Upper lobe of left lung (tissue), 6 donors: ENCODE measurements around the gene DYRK1A. TPM values are rescaled to one million over a fixed set of nuclear protein-coding genes. Genes with fewer than 3 reads are reported as not detected.

ENCODE experiments used
- ATAC-seq, 2 donors: fragments of 200-7000 bp; cut with Tn5 transposase; one replicate each; pipeline ENCODE4 v1.9.1; 2022; ENCODE audit warnings: mild to moderate bottlenecking in 2 of 2, moderate library complexity in 2 of 2; ENCODE audit not compliant: low FRiP score in 2 of 2
- DNase-seq, 2 donors: peaks; one replicate each; pipeline ENCODE4 v3.0.0-alpha.2; 2019 to 2020
- H3K27ac ChIP-seq, 4 donors: fragments of 200-600 bp; sonication (generic); one replicate each; pipeline ENCODE4 v1.5.1; 2016 to 2019
- H3K27me3 ChIP-seq, 4 donors: fragments of 200-600 bp; sonication (generic); one replicate each; pipeline ENCODE4 v1.5.1; 2017 to 2019
- H3K36me3 ChIP-seq, 4 donors: fragments of 200-600 bp; sonication (generic); one replicate each; pipeline ENCODE4 v1.5.1; 2016 to 2019
- H3K4me1 ChIP-seq, 4 donors: fragments of 200-600 bp; sonication (generic); one replicate each; pipeline ENCODE4 v1.5.1; 2018 to 2019
- H3K4me3 ChIP-seq, 4 donors: fragments of 200-600 bp; sonication (generic); one replicate each; pipeline ENCODE4 v1.5.1; 2017 to 2019; ENCODE audit warnings: mild to moderate bottlenecking in 2 of 4, moderate library complexity in 1 of 4
- H3K9me3 ChIP-seq, 4 donors: fragments of 200-600 bp; sonication (generic); one replicate each; pipeline ENCODE4 v1.5.1; 2018 to 2019
- EP300 ChIP-seq, 4 donors: sonication (generic); formaldehyde crosslinking; IDR thresholded peaks; one replicate each; pipeline ENCODE4 v1.5.1; 2017; ENCODE audit warnings: antibody characterized with exemption in 4 of 4, control low read depth in 2 of 4
- POLR2A ChIP-seq, 4 donors: fragments of 450-650 bp; IDR thresholded peaks; one replicate each; pipeline ENCODE4 v1.5.1; 2016 to 2017; ENCODE audit warnings: antibody characterized with exemption in 4 of 4, mild to moderate bottlenecking in 2 of 4
- POLR2AphosphoS5 ChIP-seq, 2 donors: sonication (generic); formaldehyde crosslinking; IDR thresholded peaks; one replicate each; pipeline ENCODE4 v1.5.1; 2017; ENCODE audit warnings: antibody characterized with exemption in 2 of 2
- WGBS, 2 donors: methylation state at CpG; one replicate each; pipeline ENCODE4 v1.1.5; 2017 to 2018; 5-methylcytosine and 5-hydroxymethylcytosine counted together
- total RNA-seq, 6 donors: library from RNA; depleted of rRNA in 4 of 6; stranded (reverse); fragments of >200 nt in 4 of 6; gene quantifications; one replicate each; pipeline versions ENCODE4 v1.1.0 to v1.2.1, GENCODE V29; 2016 to 2021
- TF ChIP-seq, protein P1 (sequence below), 6 experiments: fragments of 450-650 bp in 4 of 6; fragments of 200-600 bp in 2 of 6; sonication (generic) in 2 of 6; IDR thresholded peaks; one replicate each; pipeline ENCODE4 v1.5.1; 2016 to 2019; ENCODE audit warnings: antibody characterized with exemption in 6 of 6
- donor health status: DM: no; HTN: no; CAD: no; lungs with moderate emphysema.
- donor health status: DM: no; HTN: yes; CAD: no; lungs with severe emphysema.

Gene DYRK1A
- total RNA-seq, 6 donors from 2014 or later, result 64.1 to 116 (median 83.2) TPM

DNA sequence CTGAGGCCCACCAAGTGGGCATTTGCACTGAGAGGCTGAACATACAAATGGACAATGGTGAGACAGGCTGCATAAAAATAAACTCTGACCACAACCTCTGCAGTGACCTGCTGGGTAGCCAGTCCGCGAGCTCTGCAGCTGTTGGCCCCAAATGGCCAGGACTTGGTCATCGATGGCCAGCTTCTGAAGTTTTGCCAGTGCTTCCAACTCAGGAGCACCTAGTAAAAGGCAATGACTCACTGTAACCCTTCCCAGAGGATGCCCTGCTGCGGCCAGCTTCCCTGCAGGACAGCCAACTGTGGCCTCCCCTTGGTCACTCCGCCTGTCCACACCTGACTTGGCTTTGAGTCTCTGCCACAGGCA lies 185.4 kb downstream of the DYRK1A start:
- no peaks in the 10 kb centered on the region for H3K36me3 ChIP-seq

DNA sequence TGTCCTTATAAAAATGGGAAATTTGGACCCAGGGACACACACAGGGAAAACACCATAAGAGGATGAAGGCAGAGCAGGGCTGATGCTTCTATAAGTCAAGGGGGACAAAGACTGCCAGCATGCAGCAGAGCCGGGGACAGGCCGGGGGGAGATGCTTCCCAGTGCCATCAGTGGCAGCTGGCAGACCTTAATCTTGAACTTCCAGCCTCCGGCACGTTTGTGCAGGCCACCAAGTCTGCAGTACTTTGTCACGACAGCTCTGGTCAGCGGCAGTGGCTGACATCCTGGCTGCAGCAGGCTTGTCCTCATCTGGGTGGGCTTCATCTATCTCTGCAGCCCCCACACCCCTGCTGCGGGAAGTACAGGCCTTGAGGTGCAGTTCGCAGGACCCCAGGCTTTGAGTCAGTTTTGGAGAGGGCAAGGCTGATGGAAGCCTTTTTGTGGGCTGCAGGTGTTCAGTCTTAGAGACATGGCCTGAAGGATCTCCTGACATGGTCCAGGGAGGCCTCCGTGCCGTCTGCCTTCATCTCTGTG lies 186.0 kb downstream of the DYRK1A start:
- 94 to 95% methylated on average over 6 to 10 of the region's 10 CpGs for WGBS, 2 donors
- Histone ChIP-seq H3K27ac (no peak overlapping the region), H3K27me3 (no peaks in the 10 kb centered on the region), H3K9me3 (no peaks in the 10 kb centered on the region), H3K36me3 (no peaks in the 10 kb centered on the region), H3K4me1 (peaks cover under 1 to 14% (median 9%) of the 10 kb centered on the region in 4 donors), H3K4me3 (no peak overlapping the region)
- ATAC-seq (no peak), DNase-seq (no peak)
- no peak for TF ChIP-seq POLR2AphosphoS5 (IDR thresholded peaks at IDR 0.05)
- TF ChIP-seq POLR2A (IDR thresholded peaks at IDR 0.05), result no peak
- no peak for TF ChIP-seq EP300 (IDR thresholded peaks at IDR 0.05)
- TF ChIP-seq, protein P1, sequence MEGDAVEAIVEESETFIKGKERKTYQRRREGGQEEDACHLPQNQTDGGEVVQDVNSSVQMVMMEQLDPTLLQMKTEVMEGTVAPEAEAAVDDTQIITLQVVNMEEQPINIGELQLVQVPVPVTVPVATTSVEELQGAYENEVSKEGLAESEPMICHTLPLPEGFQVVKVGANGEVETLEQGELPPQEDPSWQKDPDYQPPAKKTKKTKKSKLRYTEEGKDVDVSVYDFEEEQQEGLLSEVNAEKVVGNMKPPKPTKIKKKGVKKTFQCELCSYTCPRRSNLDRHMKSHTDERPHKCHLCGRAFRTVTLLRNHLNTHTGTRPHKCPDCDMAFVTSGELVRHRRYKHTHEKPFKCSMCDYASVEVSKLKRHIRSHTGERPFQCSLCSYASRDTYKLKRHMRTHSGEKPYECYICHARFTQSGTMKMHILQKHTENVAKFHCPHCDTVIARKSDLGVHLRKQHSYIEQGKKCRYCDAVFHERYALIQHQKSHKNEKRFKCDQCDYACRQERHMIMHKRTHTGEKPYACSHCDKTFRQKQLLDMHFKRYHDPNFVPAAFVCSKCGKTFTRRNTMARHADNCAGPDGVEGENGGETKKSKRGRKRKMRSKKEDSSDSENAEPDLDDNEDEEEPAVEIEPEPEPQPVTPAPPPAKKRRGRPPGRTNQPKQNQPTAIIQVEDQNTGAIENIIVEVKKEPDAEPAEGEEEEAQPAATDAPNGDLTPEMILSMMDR (IDR thresholded peaks at IDR 0.05), result no peak

More for the DNA sequence above, 185.4 kb downstream of the DYRK1A start:
- H3K9me3 ChIP-seq, result no peaks in the 10 kb centered on the region
- ATAC-seq (no peak), DNase-seq (no peak)
- TF ChIP-seq, protein P1 (IDR thresholded peaks at IDR 0.05), result no peak
- TF ChIP-seq EP300 (IDR thresholded peaks at IDR 0.05) (no peak), POLR2A (IDR thresholded peaks at IDR 0.05) (no peak), POLR2AphosphoS5 (IDR thresholded peaks at IDR 0.05) (no peak)
- WGBS, 2 donors, result 85% methylated on average over 5 of the region's 5 CpGs; no CpG with 5 or more reads in 1 of the 2 donors
- H3K27ac ChIP-seq, result peak overlapping the region in 1 of 4 donors; percentile 30
- H3K4me1 ChIP-seq, result peaks cover 4 to 20% (median 15%) of the 10 kb centered on the region in 4 donors
- no peaks in the 10 kb centered on the region for H3K27me3 ChIP-seq
- H3K4me3 ChIP-seq, result no peak overlapping the region

DNA sequence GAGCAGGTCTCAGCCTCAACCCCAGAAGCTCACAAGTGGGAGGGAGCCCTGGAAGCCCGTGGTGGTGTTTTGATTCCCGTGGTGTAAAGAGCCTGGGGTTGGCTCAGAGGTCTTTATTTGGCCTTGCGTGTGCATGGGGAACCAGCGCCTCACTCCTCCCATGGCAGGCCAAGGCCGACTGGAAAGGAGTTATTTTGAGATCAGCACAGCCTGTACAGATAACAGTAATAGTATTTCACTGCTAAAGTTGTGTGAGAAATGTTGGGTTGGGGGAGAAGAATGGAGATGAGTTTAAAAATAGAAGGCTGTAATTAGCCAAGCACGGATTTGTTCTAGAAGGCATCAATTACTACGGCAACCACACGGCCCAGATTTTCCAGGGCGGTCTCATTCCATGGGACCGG lies 186.5 kb downstream of the DYRK1A start:
- Histone ChIP-seq H3K4me3 (no peak overlapping the region), H3K36me3 (no peaks in the 10 kb centered on the region), H3K4me1 (peaks cover 0 to 14% (median 8%) of the 10 kb centered on the region in 4 donors), H3K27ac (no peak overlapping the region), H3K27me3 (no peaks in the 10 kb centered on the region), H3K9me3 (no peaks in the 10 kb centered on the region)
- no peak for ATAC-seq
- TF ChIP-seq EP300 (IDR thresholded peaks at IDR 0.05) (no peak), POLR2A (IDR thresholded peaks at IDR 0.05) (no peak), POLR2AphosphoS5 (IDR thresholded peaks at IDR 0.05) (no peak)
- TF ChIP-seq, protein P1 (IDR thresholded peaks at IDR 0.05), result no peak
- WGBS, 2 donors, result 82 to 84% methylated on average over 10 of the region's 10 CpGs
- no peak for DNase-seq

DNA sequence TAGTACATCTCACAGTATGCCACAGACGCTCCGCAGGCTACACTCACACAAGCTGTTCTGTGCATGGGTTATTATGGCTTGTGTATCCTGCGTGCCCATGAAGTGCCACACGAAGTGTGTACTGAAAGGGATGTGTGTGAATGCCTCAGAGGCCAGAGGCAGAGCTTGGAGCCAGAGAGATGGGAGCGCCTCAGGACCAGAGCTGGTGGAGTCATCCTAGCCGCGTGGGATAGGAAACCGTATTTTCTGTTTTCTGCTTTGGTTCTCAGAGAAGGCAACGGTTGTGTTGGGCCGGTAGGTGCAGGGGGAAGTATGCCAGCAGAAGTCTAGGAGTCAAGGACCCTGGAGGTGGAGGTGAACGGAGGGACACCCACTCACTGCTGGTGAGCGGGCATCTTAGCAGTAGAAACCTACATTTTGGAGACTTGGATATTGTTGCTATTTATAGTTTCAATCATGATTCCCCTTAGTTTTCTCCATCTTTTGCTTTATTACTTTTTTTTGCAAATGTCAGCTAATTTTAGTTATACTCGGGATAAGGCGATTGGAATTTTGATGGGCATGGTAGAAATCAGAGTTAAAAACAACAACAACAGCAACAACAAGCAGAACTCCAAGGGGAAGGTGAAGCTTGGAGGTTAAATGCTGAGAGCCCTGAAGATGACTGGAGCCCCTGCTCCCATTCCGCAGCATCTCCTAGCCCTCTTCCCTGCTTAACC lies 188.2 kb downstream of the DYRK1A start:
- Histone ChIP-seq H3K36me3 (no peaks in the 10 kb centered on the region), H3K4me1 (peaks cover 0 to 14% (median 8%) of the 10 kb centered on the region in 4 donors), H3K4me3 (no peak overlapping the region), H3K9me3 (no peaks in the 10 kb centered on the region), H3K27ac (no peak overlapping the region), H3K27me3 (no peaks in the 10 kb centered on the region)
- ATAC-seq (no peak), DNase-seq (no peak)
- WGBS, 2 donors, result 86 to 91% methylated on average over 15 of the region's 15 CpGs
- TF ChIP-seq POLR2A (IDR thresholded peaks at IDR 0.05), result no peak
- no peak for TF ChIP-seq POLR2AphosphoS5 (IDR thresholded peaks at IDR 0.05)
- TF ChIP-seq EP300 (IDR thresholded peaks at IDR 0.05), result no peak
- TF ChIP-seq, protein P1 (IDR thresholded peaks at IDR 0.05), result no peak
